T-helper 1 cell (primary cell): Measurements from ENCODE around the gene TEX9.

Experiments
- DNase-seq, 5 donors: peaks; one replicate each; pipeline ENCODE4 v3.0.0-alpha.2; 2012 to 2020

The TEX9 gene

GRCh38 chr15:56459096-56459495 is 93.9 kb downstream of the TEX9 start:
- DNase-seq: no peak

GRCh38 chr15:56460071-56460470 is 94.8 kb downstream of the TEX9 start:
- DNase-seq: no peak

GRCh38 chr15:56460947-56461346 is 95.7 kb downstream of the TEX9 start:
- DNase-seq: no peak

DNA sequence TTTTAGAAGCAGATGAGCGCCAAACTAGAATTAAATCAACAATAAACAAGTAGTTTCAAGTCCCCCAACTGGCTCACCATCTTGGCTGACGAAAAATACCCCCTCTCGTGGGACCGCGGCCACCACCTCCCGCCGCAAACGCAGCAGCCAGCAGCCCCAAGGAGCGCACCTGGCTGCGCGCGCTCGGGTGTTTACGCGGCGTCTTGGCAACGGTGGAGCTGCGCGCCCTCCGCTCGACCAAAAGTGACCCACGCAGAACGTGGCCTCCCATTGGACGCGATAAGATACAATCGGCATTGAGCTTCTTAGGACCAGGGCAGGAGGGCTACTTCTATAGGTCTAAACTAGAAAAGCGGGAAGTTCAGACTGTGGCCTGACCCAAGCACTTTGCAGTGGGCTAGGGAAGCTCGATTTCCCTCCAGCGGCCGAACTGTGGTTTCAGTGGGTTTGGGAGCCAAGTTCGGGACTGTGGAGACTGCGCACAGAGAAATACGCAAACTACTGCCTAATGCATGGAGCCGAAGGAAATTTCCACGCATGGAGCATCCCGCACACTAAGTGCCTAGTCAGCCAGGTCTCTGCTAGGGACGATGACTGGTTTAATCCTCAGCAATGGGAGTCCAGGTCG is 99.8 kb downstream of the TEX9 start, which contains the start of gene MNS1:
Gene MNS1 (minus strand): TSS at position 245 of the 628 bp plus-strand sequence. CDS start 165 bp downstream, at position 80.
- DNase-seq: peak in 4 of 5 donors; percentile 14 to 62 (median 23)

GRCh38 chr15:56467616-56468015 is 102.4 kb downstream of the TEX9 start:
- DNase-seq: no peak

DNA sequence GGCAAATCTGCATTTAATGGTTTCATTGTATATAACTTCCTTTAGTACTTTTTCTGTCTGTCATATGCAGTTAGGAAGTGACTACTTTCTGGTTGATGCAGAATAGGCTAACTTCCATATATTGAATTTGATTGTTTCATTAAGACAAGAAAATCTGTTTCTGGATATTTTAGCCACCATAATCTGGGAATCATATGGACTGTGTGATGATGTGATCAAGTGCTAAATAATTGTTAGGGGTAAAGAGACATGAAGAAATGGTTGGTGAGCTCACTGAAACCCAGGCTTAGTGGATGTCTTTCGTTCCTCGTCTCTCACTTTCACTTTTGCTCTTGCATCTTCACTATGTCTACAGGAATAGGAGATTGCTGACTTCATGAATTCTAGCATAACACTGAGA is 103.2 kb downstream of the TEX9 start:
- peak in 1 of 5 donors; percentile 48 for DNase-seq

DNA sequence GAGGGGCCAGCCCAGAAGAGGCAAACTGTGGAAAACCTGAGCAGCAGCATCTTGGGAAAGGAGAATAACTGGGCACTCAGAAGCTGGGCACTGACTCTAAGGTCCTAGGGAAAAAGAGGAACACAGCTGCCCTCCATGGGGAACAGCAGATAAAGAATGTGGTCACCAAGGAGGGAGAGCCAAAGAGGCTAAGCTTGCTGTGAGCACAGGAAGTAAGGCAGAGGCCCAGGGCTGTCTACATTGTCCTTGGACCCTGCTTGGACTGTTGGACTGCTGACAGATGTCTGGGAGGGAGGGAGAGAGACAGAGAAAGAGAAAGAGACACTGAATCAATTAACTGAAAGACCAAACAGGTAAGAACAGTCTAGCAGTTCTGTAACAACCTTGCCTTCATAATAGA is 104.3 kb downstream of the TEX9 start:
- DNase-seq: no peak

- no peak for DNase-seq
Observed at GRCh38 chr15:56471440-56472069, 106.3 kb downstream of the TEX9 start.

DNA sequence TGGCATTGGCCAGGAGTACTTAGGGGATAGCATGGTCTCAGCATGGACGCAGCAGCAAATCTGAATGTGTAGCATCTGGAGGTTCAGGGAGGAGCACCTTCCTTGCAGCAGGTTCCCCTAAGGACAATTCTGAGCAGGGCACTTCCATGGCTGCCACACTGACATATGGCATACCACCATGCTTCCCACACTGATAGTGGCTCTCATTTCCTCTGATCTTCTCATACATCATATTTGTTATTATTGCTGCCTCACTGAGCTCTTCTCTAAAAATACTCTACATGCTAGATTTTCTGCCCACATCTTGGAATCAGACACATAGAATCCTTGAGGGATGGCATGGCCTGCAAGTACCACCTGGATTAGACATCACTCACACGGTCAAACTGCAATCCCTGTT is 107.1 kb downstream of the TEX9 start:
- DNase-seq: no peak

GRCh38 chr15:56473017-56473416 is 107.8 kb downstream of the TEX9 start:
- DNase-seq: no peak

GRCh38 chr15:56475351-56475750 is 110.1 kb downstream of the TEX9 start:
- no peak for DNase-seq
